Stimulated activated CD8-positive, alpha-beta memory T cell treated with anti-CD3 and anti-CD28 coated beads, Interleukin-15, amount 100 ng/mL, for 1 hour (primary cell): ENCODE results near the gene TMEM114.

Source experiments
- DNase-seq: peaks from one replicate; pipeline ENCODE4 v3.0.0-alpha.2; 2020; ENCODE audit warnings: low read depth

The TMEM114 gene

DNA sequence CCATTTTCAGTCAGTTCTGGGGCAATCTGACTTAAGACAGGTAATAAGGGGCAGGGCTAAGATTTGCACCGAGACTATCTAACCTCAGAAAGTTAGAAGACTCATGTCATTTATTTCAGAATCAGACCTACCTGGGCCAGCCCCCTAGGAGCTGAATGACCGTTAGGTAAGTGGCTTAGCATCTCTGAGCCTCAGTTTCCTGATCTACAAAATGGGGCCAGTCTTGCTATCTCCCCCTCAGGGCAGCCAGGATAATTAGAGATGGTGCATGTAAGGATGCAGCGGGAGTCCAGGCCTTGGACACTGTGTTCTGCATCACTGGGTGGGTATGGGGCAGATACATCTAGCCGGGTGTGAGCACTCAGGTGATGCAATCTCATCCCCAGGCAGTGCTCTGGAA lies 20.8 kb upstream of the TMEM114 start:
- no peak for DNase-seq

- DNase-seq = no peak
Measured at GRCh38 chr16:8607214-8607613, 16.9 kb upstream of the TMEM114 start.

DNA sequence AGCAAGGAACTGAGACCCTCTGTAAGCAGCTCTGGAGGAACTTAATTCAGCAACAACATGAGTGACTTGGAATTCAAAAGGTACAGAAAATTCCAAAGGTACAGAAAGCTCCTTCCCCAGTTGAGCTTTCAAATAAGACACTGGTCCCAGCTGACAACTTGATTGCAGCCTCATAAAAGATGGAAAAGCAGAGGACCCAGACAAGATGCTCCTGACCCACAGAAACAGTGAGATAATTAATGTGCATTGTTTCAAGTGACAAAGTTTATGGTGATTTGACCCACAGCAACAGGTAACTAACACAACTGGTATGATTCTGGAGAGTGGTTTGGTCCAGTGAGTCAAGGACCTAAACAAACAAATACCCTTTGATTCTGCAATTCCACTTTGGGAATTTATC lies 15.2 kb upstream of the TMEM114 start:
- no peak for DNase-seq

DNA sequence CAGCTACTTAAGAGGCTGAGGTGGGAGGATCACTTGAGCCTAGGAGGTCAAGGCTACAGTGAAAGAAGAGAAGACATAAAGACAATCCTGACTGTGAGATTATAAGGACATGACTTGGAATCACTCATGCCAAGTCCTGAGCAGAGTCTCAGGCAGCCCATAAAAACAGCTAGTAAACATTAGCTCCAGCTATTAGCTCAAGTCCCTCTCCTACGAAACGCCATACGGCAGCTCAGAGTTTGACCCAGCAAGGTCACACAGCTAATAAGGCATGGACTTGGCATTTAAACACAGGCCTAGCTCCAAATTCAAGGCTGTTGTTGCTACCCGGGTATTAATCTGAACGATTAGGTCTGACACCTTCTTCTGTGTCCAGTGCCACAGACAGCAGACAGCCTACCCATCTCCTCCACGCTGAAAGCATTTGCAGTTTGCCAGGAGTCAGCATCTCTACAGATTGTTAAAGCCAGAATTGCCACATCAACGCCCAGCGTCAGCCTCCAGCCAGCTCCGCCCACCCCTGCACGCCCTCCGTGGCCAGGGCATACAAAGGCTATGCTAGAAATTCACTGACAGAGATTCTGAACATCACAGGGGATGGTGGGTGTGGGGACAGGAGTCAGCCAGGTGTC lies 9.9 kb upstream of the TMEM114 start:
- no peak for DNase-seq

DNA sequence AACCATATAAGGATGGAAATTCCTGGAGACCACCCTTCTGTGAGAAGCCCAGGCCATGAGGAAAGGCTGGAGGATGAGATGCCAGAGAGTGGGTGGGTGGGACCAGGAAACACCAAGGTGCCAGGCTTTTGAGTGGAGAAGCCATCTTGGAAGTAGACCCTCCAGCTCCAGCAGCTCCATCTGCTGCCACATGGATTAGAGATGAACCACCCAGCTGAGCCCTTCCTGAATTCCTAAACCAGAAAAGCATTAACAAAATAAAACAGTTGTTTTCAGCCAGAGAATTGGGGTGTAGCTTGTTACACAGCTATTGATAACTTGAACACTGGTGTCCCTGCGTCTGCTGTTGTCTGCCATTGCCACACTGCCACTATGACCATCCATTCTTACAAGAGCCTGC lies 6.3 kb upstream of the TMEM114 start:
- DNase-seq = no peak

- no peak for DNase-seq
Measured at GRCh38 chr16:8595783-8596182, 5.5 kb upstream of the TMEM114 start.

DNA sequence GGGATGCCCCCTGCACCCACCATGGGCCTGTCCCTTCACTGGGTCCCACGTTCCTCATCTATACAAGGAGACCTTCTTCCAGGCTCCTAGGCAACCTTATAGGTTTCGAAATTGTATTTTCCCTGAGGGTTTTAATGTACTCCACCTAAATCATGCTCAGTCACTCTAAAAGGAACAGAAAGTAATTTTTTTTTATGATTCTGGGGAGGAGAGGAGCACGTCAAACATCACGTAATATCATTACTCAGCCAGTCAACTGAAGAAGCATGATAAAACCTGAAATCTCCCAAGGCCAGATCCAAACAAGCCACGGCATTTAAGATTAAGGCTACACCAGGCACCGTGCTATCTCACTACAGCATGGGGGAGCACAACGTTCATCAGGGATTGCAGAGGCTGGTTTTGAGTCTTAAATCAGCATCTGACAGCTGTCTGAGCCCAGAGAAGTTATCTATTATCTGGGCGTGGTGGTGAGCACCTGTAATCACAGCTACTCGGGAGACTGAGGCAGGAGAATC lies 3.9 kb upstream of the TMEM114 start:
- DNase-seq = no peak

DNA sequence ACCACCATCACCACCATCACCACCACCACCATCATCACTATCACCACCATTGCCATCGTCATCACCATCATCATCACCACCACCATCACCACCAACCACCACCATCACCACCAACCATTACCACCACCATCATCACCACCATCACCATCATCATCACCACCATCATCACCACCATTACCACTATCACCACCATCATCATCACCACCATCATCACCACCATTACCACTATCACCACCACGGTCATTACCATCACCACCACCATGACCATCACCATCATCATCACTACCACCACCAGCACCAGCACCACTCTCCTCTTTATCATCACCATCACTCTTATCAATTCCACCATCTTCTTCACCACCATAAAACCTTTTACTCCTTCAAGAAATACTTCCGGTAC lies 1.1 kb upstream of the TMEM114 start:
- DNase-seq = no peak

- no peak for DNase-seq
Measured at GRCh38 chr16:8590811-8591210, 500 bp upstream of the TMEM114 start.

DNA sequence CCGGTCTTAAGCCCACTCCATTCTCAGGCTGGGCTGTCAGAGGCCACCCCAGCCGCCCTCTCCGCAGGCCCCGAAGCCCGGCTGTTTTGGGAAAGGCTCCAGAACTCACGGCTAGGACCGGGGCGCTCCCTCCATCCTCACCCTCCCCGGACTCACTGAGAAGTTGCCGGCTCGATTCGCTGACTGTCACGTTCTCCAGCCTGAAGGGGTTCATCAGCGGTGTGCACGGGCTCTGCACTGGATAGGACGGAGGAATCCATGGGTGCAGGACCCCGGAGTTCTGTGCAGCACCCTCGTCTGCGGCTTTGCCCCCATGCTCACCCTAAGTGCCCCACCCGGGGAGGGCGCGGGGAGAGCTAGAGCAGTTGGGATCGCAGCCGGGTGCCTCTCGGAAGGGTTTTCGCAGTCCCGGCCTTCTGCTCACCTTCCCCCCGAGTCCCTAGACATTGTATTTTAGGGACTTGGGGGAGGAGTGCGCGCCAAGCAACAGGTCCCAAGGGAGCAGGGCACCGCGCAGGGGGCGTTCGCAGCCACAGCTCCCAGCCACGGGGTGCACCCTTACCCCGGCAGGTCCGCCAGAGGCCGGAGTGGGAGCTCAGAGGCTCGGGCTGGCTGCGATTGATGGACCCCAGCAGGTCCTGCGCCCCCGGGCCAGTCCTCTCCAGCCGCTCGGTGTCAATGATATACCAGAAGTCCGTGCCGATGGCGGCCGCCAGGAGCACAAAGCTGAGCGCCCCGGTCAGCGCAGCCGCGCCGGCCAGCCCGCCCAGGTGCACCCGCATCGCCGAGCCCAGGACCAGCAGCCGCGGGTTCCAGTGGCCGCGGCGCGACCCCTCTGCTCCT lies 1.0 kb downstream of the TMEM114 start:
- no peak for DNase-seq

DNA sequence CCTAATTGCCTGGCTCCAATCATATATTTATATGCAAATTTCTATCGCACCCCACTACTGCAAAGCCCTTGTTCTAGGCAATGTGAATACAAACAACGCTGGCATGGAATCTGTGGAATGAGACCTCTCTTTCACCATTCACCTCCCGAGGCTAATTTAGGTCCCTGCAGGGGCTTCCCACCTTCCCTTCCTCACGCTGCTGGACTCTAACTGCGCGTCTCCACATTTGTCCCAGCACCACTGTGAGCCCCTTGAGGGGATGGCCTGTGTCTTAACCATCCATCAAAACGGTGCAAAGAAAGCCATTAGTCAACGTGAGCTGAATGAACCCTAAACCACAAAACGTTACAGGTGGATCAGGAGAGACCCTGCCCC lies 1.6 kb downstream of the TMEM114 start:
- no peak for DNase-seq

- no peak for DNase-seq
Measured at GRCh38 chr16:8587065-8587464, 3.2 kb downstream of the TMEM114 start.

DNA sequence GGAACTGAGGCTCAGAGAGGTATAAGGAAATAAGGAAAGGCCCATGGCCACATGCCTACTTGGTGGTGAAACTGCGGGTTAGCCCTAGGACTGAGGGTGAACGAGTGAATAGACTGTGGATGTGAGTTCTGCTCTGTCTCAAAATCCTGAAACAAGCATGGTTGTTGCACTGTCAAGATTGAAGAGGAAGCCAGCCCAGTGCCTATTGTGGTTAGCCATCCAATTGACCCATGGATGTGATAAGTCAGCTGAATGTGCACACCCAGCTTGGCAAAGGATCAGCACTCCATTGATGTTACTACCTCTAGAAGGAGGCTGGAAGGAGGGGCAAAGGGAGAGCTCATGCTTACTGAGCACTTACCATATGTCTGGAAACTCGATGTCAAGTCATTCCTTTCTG lies 4.5 kb downstream of the TMEM114 start:
- DNase-seq = no peak

DNA sequence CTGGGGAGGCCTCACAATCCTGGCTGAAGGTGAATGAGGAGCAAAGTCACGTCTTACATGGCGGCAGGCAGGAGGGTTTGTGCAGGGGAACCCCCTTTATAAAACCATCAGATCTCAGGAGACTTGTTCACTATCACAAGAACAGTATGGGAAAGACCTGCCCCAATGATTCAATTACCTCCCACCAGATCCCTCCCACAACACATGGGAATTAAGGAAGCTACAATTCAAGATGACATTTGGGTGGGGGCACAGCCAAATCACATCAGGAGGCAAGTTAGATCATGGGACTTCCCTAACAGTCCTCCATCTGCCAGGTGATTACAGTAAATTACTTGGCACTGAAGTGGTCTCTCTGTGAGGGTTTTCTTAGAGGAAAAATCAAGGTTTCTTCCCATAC lies 5.3 kb downstream of the TMEM114 start:
- DNase-seq = no peak

DNA sequence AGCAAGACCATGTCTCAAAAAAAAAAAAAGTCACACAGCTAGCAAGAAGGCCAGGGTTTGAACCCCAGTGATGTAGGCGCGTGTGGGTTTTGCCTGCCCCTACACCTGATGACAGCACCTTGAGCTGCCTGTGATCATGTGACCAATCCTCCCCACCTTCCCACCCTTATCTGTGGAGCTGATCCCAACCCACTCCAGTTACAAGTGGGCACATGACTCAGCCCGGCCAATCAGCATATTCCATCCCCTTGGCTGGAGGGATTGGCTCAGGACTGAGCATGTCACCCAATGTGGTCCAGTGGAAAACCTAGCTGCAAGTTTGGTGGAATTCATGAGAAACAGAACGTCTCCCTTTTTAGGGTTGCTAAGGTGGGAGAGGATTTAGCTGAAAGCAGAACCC lies 6.6 kb downstream of the TMEM114 start:
- no peak for DNase-seq

DNA sequence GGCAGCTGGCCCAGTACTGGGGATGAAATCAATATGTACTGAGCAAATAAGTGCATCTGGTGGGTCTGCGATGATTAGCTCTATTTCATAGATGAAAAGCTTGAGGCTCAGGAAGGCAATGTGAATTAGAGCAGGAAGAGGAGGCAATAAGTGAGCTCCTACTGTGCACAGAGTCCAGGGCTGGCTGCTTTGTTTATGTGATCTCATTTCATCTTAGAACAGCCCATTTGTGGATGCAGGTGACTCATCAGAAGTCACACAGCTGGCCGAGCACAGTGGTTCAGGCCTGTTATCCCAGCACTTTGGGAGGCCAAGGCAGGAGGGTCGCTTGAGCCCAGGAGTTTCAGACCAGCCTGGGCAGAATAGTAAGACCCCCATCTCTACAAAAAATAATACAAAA lies 7.1 kb downstream of the TMEM114 start:
- no peak for DNase-seq

GRCh38 chr16:8581831-8582580 lies 8.3 kb downstream of the TMEM114 start:
- DNase-seq = no peak

GRCh38 chr16:8579559-8579958 lies 10.8 kb downstream of the TMEM114 start:
- no peak for DNase-seq

- no peak for DNase-seq
Measured at GRCh38 chr16:8577678-8578304, 12.5 kb downstream of the TMEM114 start.

DNA sequence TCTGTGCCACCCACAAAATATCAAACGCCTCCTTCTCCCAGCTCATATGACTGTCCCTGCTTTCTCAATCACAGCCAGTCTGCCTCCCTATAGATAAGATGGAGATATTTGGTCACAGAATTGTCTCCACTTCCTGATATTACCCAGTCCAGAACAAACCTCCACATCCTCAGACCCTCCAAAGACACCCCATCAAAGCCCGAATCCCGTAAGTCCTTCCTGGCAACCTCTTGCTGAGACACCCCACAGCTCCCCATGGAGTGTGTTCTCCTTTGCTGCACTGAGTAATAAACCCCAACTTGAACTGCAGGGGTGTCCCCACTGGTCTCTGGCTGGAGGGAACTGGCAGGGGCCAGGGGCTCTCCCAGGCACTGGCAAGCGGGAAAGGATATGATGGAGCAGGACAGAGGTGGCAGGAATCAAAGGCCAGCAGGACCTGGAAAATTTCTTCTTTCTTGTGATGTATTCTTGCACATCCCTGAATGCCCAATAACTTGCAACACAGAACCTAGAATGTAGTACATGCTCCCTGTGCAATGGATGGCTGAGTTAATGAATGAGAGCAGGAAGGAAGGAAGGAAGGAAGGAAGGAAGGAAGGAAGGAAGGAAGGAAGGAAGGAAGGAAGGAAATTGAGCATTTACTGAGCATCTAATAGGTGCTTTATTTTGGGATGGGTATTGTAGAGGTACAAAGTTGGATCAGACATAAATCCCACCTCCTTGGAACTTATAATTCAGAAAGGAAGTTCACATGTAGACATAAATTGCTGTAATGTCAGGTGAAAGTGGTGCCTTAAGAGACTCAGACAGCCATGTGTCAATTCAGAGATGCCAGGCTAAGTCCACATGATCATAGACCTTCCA lies 13.9 kb downstream of the TMEM114 start:
- no peak for DNase-seq

DNA sequence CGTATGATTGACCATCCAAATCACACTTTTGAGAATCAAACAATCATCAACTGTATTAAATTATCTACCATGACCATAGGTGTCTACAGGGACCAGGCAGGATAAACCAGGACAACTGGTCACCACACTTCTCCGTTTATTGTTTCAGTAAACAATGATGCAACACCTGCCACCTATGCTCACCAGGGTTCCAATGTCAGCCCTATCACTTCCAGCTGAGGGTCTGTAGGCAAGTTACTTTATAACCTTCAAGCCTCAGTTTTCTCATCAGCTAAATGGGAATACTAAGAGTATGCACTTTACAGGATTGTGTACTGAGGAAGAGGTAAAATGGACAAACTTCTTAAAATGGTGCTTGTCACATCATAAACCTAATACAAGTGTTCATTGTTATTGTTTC lies 14.9 kb downstream of the TMEM114 start:
- DNase-seq = no peak
